ENCODE results near the gene GPATCH1. TPM values are rescaled to one million over a fixed set of nuclear protein-coding genes. Genes with fewer than 3 reads are reported as not detected.

Gene GPATCH1
- total RNA-seq, 2 donors from 2014 or later: 4.7 to 8.5 TPM

DNA sequence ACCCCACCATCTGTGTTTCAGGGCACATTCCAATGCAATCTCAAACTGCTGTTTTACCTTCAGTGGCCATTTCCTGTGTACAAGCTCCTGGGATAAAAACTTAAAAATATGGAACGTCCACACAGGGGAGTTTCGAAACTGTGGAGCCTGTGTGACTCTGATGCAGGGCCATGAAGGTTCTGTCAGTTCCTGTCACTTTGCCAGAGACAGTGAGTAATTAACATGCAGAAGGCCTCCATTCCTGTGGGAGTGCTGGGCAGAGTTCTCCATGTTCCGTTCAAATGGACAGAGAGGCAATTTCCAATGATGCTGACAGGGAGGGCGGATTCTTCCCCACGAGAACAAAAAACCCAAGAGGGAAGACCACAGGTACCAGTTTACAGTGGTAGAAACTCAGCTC lies 75.4 kb downstream of the GPATCH1 start:
- H3K27me3 ChIP-seq: no peaks in the 10 kb centered on the region
- no peak overlapping the region for H3K27ac ChIP-seq
- no peak for DNase-seq (ENCODE audit: low spot score)
- no peaks in the 10 kb centered on the region for H3K36me3 ChIP-seq
- TF ChIP-seq, protein P1, sequence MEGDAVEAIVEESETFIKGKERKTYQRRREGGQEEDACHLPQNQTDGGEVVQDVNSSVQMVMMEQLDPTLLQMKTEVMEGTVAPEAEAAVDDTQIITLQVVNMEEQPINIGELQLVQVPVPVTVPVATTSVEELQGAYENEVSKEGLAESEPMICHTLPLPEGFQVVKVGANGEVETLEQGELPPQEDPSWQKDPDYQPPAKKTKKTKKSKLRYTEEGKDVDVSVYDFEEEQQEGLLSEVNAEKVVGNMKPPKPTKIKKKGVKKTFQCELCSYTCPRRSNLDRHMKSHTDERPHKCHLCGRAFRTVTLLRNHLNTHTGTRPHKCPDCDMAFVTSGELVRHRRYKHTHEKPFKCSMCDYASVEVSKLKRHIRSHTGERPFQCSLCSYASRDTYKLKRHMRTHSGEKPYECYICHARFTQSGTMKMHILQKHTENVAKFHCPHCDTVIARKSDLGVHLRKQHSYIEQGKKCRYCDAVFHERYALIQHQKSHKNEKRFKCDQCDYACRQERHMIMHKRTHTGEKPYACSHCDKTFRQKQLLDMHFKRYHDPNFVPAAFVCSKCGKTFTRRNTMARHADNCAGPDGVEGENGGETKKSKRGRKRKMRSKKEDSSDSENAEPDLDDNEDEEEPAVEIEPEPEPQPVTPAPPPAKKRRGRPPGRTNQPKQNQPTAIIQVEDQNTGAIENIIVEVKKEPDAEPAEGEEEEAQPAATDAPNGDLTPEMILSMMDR (IDR thresholded peaks at IDR 0.05): no peak
- H3K9me3 ChIP-seq: no peaks in the 10 kb centered on the region
- no peak overlapping the region for H3K4me3 ChIP-seq
- no peaks in the 10 kb centered on the region for H3K4me1 ChIP-seq

DNA sequence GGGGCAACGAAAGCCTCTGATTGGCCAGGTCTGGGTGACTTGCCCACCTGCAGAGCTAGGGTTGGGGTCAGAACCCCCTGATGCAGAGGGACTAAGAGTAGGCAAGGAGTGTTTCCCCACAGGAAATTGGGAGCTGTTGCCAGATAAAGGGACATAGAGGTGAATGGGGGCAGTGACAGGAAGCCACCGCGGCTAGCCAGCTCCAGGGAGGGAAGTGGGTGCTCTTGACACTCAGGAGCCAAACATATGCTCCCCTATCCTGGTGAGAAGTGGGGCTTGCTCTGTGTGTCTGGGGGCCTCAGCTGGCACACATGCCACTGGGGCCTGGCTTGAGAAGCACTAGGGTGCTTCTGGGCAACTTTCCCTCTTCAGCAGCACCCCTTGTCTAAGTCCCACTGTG lies 76.9 kb downstream of the GPATCH1 start:
- Histone ChIP-seq H3K9me3 (no peaks in the 10 kb centered on the region), H3K36me3 (no peaks in the 10 kb centered on the region), H3K27me3 (no peaks in the 10 kb centered on the region), H3K4me1 (no peaks in the 10 kb centered on the region), H3K4me3 (no peak overlapping the region), H3K27ac (no peak overlapping the region)
- TF ChIP-seq, protein P1 (IDR thresholded peaks at IDR 0.05): no peak
- DNase-seq (ENCODE audit: low spot score): no peak

DNA sequence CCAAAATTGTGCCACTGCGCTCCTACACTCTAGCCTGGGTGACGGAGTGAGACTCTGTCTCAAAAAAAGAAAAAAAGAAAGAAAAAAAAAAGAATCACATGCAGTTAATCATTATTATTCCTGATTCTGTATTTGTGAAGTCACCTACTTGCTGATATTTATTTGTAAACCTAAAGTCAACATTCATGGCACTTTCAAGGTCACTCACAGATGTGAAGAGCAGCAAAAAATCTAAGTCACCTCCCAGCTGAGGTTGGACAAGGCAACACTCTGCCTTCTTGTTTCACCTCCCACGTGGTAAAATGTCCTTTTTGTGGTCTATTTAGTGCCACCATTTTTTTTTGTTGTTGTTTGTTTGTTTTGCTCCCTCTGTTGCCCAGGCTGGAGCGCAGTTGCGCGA lies 77.4 kb downstream of the GPATCH1 start:
- no peak overlapping the region for H3K4me3 ChIP-seq
- H3K27ac ChIP-seq: no peak overlapping the region
- H3K9me3 ChIP-seq: no peaks in the 10 kb centered on the region
- H3K27me3 ChIP-seq: no peaks in the 10 kb centered on the region
- H3K36me3 ChIP-seq: no peaks in the 10 kb centered on the region
- DNase-seq (ENCODE audit: low spot score): no peak
- TF ChIP-seq, protein P1 (IDR thresholded peaks at IDR 0.05): no peak
- H3K4me1 ChIP-seq: no peaks in the 10 kb centered on the region

DNA sequence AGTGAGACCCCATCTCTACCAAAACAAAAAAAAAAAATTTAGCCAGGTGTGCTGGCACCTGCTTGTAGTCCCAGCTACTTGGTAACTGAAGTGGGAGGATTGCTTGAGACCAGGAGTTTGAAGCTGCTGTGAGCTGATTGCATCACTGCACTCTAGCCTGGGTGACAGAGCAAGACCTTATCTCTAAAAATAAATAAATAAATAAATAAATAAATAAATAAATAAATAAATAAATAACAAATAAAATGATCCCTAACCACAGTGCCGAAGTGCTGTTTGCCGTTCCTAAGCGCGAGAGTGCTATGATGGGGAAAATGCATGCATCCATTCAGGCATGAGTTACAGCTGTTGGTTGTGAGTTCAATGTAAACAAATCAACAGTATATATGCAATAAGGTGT lies 78.2 kb downstream of the GPATCH1 start:
- no peaks in the 10 kb centered on the region for H3K36me3 ChIP-seq
- no peak overlapping the region for H3K27ac ChIP-seq
- no peaks in the 10 kb centered on the region for H3K9me3 ChIP-seq
- no peak for DNase-seq (ENCODE audit: low spot score)
- no peaks in the 10 kb centered on the region for H3K27me3 ChIP-seq
- no peak overlapping the region for H3K4me3 ChIP-seq
- H3K4me1 ChIP-seq: no peaks in the 10 kb centered on the region
- TF ChIP-seq, protein P1 (IDR thresholded peaks at IDR 0.05): no peak

DNA sequence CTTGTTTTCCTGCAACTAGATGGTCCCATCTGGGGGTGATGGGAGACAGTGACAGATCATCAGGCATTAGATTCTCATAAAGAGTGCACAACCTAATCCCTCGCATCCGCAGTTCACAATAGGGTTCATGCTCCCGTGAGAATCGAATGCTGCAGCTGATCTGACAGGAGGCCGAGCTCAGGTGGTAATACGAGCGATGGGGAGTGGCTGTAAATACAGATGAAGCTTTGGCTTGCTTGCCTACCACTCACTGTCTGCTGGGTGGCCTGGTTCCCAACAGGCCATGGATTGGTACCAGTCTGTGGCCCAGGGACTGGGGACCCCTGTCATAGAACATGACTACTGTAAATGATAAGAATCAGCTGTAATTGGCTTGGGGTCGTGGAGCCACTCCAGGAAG lies 78.9 kb downstream of the GPATCH1 start:
- H3K27me3 ChIP-seq: no peaks in the 10 kb centered on the region
- no peaks in the 10 kb centered on the region for H3K9me3 ChIP-seq
- no peak for DNase-seq (ENCODE audit: low spot score)
- TF ChIP-seq, protein P1 (IDR thresholded peaks at IDR 0.05): no peak
- no peaks in the 10 kb centered on the region for H3K4me1 ChIP-seq
- H3K4me3 ChIP-seq: no peak overlapping the region
- H3K36me3 ChIP-seq: no peaks in the 10 kb centered on the region
- H3K27ac ChIP-seq: no peak overlapping the region

DNA sequence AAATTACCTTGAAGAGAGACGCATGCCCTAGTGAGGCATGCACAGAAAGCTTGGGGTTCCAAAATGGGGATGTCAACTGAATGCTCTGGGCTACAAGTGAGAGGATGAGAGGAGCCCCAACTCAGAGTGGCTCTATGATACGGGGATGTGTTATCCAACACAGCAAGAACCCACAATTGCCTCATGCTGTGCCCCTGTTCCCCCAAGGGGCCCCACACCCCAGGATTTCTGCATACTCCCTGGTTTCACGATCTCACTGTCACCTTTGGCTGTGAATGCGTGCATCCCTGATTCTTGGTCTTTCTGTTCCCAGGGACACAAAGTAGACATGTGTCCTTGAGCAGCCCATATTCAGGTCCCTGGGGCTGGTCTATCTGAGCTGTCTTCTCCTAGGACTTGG lies 80.2 kb downstream of the GPATCH1 start:
- Histone ChIP-seq H3K36me3 (no peaks in the 10 kb centered on the region), H3K4me3 (no peak overlapping the region), H3K27me3 (no peaks in the 10 kb centered on the region), H3K4me1 (no peaks in the 10 kb centered on the region), H3K9me3 (no peaks in the 10 kb centered on the region), H3K27ac (no peak overlapping the region)
- TF ChIP-seq, protein P1 (IDR thresholded peaks at IDR 0.05): no peak
- no peak for DNase-seq (ENCODE audit: low spot score)
